Retinal pigment epithelial cell (primary cell): ENCODE results near the gene MAPK1IP1L.
"Not testable (repeated sequence)": the region's sequence is repeated elsewhere in the genome, so short reads cannot be mapped to it uniquely, and the experiment has no call there.

Experiments used
- DNase-seq: peaks from one replicate; pipeline ENCODE4 v3.0.0-alpha.2; 2010; ENCODE audit warnings: low read depth
- H3K4me3 ChIP-seq: 2 replicates; pipeline ENCODE4 v1.5.1; 2011; ENCODE audit warnings: mild to moderate bottlenecking, low read length, control low read depth, moderate library complexity
- CTCF ChIP-seq: conservative IDR thresholded peaks from 2 replicates; pipeline ENCODE4 v1.5.1; 2011; ENCODE audit warnings: low read depth, low read length, control low read depth, inconsistent platforms

The MAPK1IP1L gene

GRCh38 chr14:55053500-55053899, 2.1 kb downstream of the MAPK1IP1L start:
- no peak for DNase-seq
- TF ChIP-seq CTCF: no peak
- peak overlapping the region; percentile 94 for H3K4me3 ChIP-seq

DNA sequence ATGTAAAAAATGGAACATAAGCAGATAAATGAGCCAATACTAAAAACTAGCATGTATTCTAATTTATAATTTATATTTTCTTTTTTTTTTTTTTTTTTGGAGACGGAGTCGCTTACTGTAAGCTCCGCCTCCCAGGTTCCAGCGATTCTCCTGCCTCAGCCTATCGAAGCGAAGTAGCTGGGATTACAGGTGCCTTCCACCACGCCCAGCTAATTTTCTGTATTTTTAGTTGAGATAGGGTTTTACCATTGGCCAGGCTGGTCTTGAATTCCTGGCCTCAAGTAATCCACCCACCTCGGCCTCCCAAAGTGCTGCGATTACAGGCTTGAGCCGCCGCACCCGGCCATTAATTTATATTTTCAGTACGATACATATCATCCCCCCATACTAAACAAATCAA, 2.7 kb downstream of the MAPK1IP1L start:
- H3K4me3 ChIP-seq: no peak overlapping the region
- no peak for DNase-seq
- no peak for TF ChIP-seq CTCF

- TF ChIP-seq CTCF: no peak
- no peak for DNase-seq
- no peak overlapping the region for H3K4me3 ChIP-seq
Observed at GRCh38 chr14:55057919-55058318, 6.5 kb downstream of the MAPK1IP1L start.

DNA sequence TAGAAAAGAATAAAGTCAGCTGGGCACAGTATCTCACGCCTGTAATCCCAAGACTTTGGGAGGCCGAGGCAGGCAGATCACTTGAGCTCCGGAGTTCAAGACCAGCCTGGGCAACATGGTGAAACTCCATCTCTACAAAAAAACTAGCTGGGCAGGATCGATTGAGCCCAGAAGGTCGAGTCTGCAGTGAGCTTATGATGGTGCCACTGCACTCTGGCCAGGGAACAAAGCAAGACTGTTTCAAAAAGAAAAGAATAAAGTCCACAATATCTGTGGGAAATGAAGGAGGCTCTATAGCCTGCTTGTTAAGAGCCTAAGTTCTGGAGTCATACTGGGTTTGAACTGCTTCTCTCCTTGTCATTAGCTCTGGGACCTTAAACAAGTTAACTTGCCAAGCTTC, 7.9 kb downstream of the MAPK1IP1L start:
- no peak for TF ChIP-seq CTCF
- DNase-seq: no peak
- no peak overlapping the region for H3K4me3 ChIP-seq

DNA sequence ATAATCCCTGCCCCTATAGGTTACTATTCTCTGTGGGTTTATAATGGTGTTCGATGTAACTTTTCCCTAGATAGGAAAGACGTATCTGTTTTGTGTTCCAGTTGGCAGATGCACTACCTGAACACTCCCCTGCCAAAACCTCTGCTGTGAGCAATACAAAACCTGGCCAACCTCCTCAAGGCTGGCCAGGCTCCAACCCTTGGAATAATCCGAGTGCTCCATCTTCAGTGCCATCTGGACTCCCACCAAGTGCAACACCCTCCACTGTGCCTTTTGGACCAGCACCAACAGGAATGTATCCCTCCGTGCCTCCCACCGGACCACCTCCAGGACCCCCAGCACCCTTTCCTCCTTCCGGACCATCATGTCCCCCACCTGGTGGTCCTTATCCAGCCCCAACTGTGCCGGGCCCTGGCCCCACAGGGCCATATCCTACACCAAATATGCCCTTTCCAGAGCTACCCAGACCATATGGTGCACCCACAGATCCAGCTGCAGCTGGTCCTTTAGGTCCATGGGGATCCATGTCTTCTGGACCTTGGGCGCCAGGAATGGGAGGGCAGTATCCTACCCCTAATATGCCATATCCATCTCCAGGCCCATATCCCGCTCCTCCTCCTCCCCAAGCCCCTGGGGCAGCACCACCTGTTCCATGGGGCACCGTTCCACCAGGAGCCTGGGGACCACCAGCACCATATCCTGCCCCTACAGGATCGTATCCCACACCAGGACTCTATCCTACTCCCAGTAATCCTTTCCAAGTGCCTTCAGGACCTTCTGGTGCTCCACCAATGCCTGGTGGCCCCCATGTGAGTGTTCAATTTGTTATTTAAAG, 11.3 kb downstream of the MAPK1IP1L start:
- H3K4me3 ChIP-seq: no peak overlapping the region
- no peak for TF ChIP-seq CTCF
- no peak for DNase-seq

DNA sequence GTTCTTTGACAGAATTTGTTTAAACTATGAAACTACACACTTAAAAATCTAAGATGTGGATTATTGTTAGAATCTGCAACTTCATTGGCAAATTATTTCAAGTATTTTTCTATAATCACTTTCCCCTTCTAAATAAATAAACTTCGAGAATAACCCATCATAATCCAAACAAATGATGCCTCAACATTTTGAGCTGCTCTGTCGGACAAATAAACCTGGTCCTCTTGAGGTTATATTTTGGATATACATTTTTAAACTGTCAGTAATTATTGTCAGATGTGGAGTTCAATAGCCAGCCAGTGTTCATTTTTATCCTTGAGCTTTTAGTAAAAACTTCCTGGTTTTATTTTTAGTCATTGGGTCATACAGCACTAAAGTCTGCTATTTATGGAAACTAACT, 13.4 kb downstream of the MAPK1IP1L start:
- not testable (repeated sequence) for DNase-seq, H3K4me3 ChIP-seq

DNA sequence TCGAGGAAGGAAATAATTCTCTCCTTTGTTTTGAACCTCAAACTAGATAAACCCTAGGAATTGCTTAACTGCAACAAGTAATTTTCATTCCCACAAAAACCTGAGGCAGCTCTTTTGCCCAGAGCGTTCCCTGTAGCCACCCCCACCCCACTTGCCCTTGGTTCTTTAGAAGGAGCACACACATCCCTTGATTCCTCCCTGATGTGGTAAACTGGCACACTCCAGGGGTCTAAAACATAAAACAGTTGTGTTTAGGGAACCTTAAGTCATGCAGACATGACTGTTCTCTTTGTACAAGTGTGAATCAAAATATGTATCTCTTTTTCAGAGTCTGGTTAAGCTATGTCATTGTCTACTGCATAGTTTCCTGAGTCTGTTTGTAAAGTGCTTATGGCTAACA, 14.0 kb downstream of the MAPK1IP1L start:
- TF ChIP-seq CTCF: no peak
- H3K4me3 ChIP-seq: no peak overlapping the region
- DNase-seq: no peak
